ENCODE results near the gene KRTAP10-2.

DNA sequence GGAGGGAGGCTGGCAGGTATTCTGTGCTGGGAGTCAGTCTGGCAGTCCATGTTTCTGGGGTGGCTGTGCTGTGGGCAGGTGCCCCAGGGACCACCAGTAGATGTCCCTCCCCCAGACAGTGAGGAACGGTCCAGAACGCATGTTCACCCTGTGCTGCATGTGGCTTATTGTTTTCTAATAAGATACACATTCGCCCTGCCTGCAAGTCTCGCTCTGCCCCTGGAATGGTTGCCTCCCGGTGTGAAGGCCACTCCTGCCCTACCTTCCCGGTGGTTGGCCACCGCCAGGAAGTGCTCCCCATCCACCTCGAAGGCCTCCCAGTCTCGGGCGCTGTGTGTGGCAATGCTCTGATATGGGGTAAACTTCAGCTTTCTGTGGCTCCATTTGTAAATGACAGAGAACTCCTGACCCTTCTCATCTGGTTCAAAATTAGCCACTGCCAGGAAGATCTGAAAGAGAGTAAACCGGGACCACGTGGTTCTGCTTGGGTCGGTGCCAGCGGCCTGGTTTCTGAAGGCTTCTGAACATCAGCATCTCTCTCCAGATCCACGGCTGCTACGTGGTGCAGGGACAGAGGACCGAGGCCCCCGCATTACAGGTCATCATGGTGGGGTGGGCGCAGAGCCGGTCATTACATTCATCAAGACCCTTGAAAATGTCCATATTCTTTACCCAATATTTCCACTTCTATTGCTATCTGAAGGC is 25.8 kb downstream of the KRTAP10-2 start:
- TF ChIP-seq CTCF (IDR thresholded peaks at IDR 0.05) (no peak), POLR2A (IDR thresholded peaks at IDR 0.05) (no peak)
